Activated gamma-delta T cell treated with anti-CD3 and anti-CD28 coated beads, Interleukin-2, amount 50 U/mL, for 16 hours (primary cell): ENCODE data around the gene TM2D1.
"Not testable (repeated sequence)": the region's sequence is repeated elsewhere in the genome, so short reads cannot be mapped to it uniquely, and the experiment has no call there.

ENCODE experiments used
- DNase-seq: peaks from one replicate; pipeline ENCODE4 v3.0.0-alpha.2; 2020; ENCODE audit warnings: low read depth

TM2D1 gene

GRCh38 chr1:61718996-61719663 lies 5.8 kb downstream of the TM2D1 start:
- DNase-seq: not testable (repeated sequence)

- DNase-seq: no peak
These were observed 13.0 kb downstream of the TM2D1 start for GRCh38 chr1:61711969-61712368.

GRCh38 chr1:61711257-61711656 lies 13.7 kb downstream of the TM2D1 start:
- DNase-seq: not testable (repeated sequence)

GRCh38 chr1:61709908-61710289 lies 15.0 kb downstream of the TM2D1 start:
- DNase-seq: no peak

- DNase-seq: no peak
These were observed 15.7 kb downstream of the TM2D1 start for GRCh38 chr1:61708953-61709907.

GRCh38 chr1:61699911-61700851 lies 24.8 kb downstream of the TM2D1 start:
- DNase-seq: no peak

- no peak for DNase-seq
These were observed 32.7 kb downstream of the TM2D1 start for GRCh38 chr1:61692155-61692800.

- no peak for DNase-seq
These were observed 37.0 kb downstream of the TM2D1 start for GRCh38 chr1:61687901-61688300.

GRCh38 chr1:61682891-61683290 lies 42.0 kb downstream of the TM2D1 start:
- DNase-seq: no peak

GRCh38 chr1:61680500-61680899 lies 44.4 kb downstream of the TM2D1 start:
- DNase-seq: no peak

- DNase-seq: not testable (repeated sequence)
These were observed 48.1 kb downstream of the TM2D1 start for GRCh38 chr1:61676881-61677280.

GRCh38 chr1:61674221-61674620 lies 50.7 kb downstream of the TM2D1 start:
- DNase-seq: no peak

GRCh38 chr1:61672376-61672775 lies 52.6 kb downstream of the TM2D1 start:
- DNase-seq: no peak

GRCh38 chr1:61670445-61670844 lies 54.5 kb downstream of the TM2D1 start:
- no peak for DNase-seq

GRCh38 chr1:61670016-61670415 lies 54.9 kb downstream of the TM2D1 start:
- DNase-seq: no peak

GRCh38 chr1:61659061-61659460 lies 65.9 kb downstream of the TM2D1 start:
- no peak for DNase-seq

GRCh38 chr1:61655453-61655852 lies 69.5 kb downstream of the TM2D1 start:
- no peak for DNase-seq

- DNase-seq: no peak
These were observed 70.9 kb downstream of the TM2D1 start for GRCh38 chr1:61654067-61654466.

- DNase-seq: no peak
These were observed 75.8 kb downstream of the TM2D1 start for GRCh38 chr1:61648983-61649742.

- DNase-seq: no peak
These were observed 77.8 kb downstream of the TM2D1 start for GRCh38 chr1:61647142-61647541.

GRCh38 chr1:61645476-61645875 lies 79.5 kb downstream of the TM2D1 start:
- no peak for DNase-seq
